HG02885 (cell line): ENCODE data around the gene BBS9.
"Not testable (repeated sequence)": the region's sequence is repeated elsewhere in the genome, so short reads cannot be mapped to it uniquely, and the experiment has no call there.

Source experiments
- ATAC-seq: cut with Tn5 transposase; IDR thresholded peaks from one replicate; pipeline ENCODE4 v1.9.1; 2021; ENCODE audit warnings: mild to moderate bottlenecking; ENCODE audit not compliant: unreplicated experiment, poor library complexity

The BBS9 gene

GRCh38 chr7:33472348-33473025 lies 343.1 kb downstream of the BBS9 start:
- no peak for ATAC-seq

- no peak for ATAC-seq
Measured at GRCh38 chr7:33477719-33478480, 348.5 kb downstream of the BBS9 start.

- not testable (repeated sequence) for ATAC-seq
Measured at GRCh38 chr7:33484476-33484875, 355.1 kb downstream of the BBS9 start.

- ATAC-seq = no peak
Measured at GRCh38 chr7:33485747-33486493, 356.6 kb downstream of the BBS9 start.

GRCh38 chr7:33486633-33487032 lies 357.3 kb downstream of the BBS9 start:
- no peak for ATAC-seq

- peak; percentile 87 for ATAC-seq
Measured at GRCh38 chr7:33487998-33488682, 358.8 kb downstream of the BBS9 start.

GRCh38 chr7:33494474-33494873 lies 365.1 kb downstream of the BBS9 start:
- ATAC-seq = no peak

- ATAC-seq = no peak
Measured at GRCh38 chr7:33495207-33495606, 365.8 kb downstream of the BBS9 start.

GRCh38 chr7:33497051-33497450 lies 367.7 kb downstream of the BBS9 start:
- no peak for ATAC-seq

GRCh38 chr7:33500703-33501701 lies 371.6 kb downstream of the BBS9 start:
- no peak for ATAC-seq

- ATAC-seq = no peak
Measured at GRCh38 chr7:33503014-33503413, 373.6 kb downstream of the BBS9 start.

GRCh38 chr7:33503736-33504135 lies 374.4 kb downstream of the BBS9 start:
- ATAC-seq = no peak

GRCh38 chr7:33504266-33504665 lies 374.9 kb downstream of the BBS9 start:
- no peak for ATAC-seq

GRCh38 chr7:33509206-33509605 lies 379.8 kb downstream of the BBS9 start:
- ATAC-seq = no peak

GRCh38 chr7:33511778-33512177 lies 382.4 kb downstream of the BBS9 start:
- ATAC-seq = no peak

GRCh38 chr7:33516568-33516967 lies 387.2 kb downstream of the BBS9 start:
- ATAC-seq = no peak

- no peak for ATAC-seq
Measured at GRCh38 chr7:33517191-33517590, 387.8 kb downstream of the BBS9 start.

- not testable (repeated sequence) for ATAC-seq
Measured at GRCh38 chr7:33527008-33527407, 397.6 kb downstream of the BBS9 start.

- not testable (repeated sequence) for ATAC-seq
Measured at GRCh38 chr7:33527613-33528012, 398.2 kb downstream of the BBS9 start.
